ENCODE measurements around the gene NRG2. TPM values are rescaled to one million over a fixed set of nuclear protein-coding genes. Genes with fewer than 3 reads are reported as not detected.

Gene NRG2
- total RNA-seq, 2 experiments from 2014 or later: not detected

GRCh38 chr5:139854953-139855352 lies 188.1 kb downstream of the NRG2 start:
- POLR2A ChIA-PET: no interaction called here
- H3K27ac Mint-ChIP-seq: no peak overlapping the region
- CTCF ChIA-PET: no interaction called here

GRCh38 chr5:139854029-139854605 lies 189.0 kb downstream of the NRG2 start:
- CTCF ChIA-PET: no interaction called here
- DNase-seq: no peak
- Mint-ChIP-seq H3K4me3 (no peak overlapping the region), H3K4me1 (no peaks in the 10 kb centered on the region), H3K27ac (no peak overlapping the region), H3K27me3 (peaks cover 9% of the 10 kb centered on the region), H3K9me3 (no peaks in the 10 kb centered on the region), H3K36me3 (ENCODE audit: low read depth) (no peaks in the 10 kb centered on the region)
- POLR2A ChIA-PET: no interaction called here

More at GRCh38 chr5:139854953-139855352, 188.1 kb downstream of the NRG2 start:
- Mint-ChIP-seq H3K9me3 (no peaks in the 10 kb centered on the region), H3K27me3 (peaks cover 1% of the 10 kb centered on the region), H3K4me1 (no peaks in the 10 kb centered on the region), H3K4me3 (no peak overlapping the region), H3K36me3 (ENCODE audit: low read depth) (no peaks in the 10 kb centered on the region)
- DNase-seq: no peak

GRCh38 chr5:139852696-139853095 lies 190.4 kb downstream of the NRG2 start:
- Mint-ChIP-seq H3K27me3 (peaks cover 14% of the 10 kb centered on the region), H3K9me3 (no peaks in the 10 kb centered on the region), H3K36me3 (ENCODE audit: low read depth) (no peaks in the 10 kb centered on the region), H3K4me3 (no peak overlapping the region), H3K27ac (no peak overlapping the region), H3K4me1 (peaks cover 3% of the 10 kb centered on the region)
- POLR2A ChIA-PET: no interaction called here
- no peak for DNase-seq
- CTCF ChIA-PET: no interaction called here

DNA sequence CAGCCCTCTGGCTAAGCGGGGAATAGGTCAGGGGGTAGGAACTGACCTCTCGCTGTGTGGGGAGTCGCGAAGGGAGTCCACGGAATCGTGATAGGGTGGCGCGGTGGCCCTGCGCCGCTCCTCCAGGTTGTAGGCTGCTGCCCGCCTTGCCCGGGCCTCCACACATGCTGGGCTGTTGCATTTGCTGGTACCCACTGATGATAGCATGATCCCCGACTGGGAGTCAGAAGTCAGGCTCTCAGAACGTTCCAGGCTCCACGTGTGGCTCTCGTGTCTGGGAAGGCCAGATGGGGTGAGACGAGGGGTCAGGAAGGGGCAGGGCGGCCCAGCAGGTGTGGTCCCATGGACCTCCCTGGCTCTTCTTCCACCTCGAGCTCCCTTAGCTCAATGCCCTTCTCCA lies 191.5 kb downstream of the NRG2 start:
- Mint-ChIP-seq H3K27me3 (peaks cover 21% of the 10 kb centered on the region), H3K4me1 (peaks cover 8% of the 10 kb centered on the region), H3K27ac (no peak overlapping the region), H3K4me3 (no peak overlapping the region), H3K9me3 (no peaks in the 10 kb centered on the region), H3K36me3 (ENCODE audit: low read depth) (no peaks in the 10 kb centered on the region)
- ChIA-PET POLR2A (no interaction called here), CTCF (interaction anchor here (0.9 kb wide), 1 partner anchor 64 kb away, joined by 3 read pairs; no protein-coding TSS in a partner anchor)
- no peak for DNase-seq

DNA sequence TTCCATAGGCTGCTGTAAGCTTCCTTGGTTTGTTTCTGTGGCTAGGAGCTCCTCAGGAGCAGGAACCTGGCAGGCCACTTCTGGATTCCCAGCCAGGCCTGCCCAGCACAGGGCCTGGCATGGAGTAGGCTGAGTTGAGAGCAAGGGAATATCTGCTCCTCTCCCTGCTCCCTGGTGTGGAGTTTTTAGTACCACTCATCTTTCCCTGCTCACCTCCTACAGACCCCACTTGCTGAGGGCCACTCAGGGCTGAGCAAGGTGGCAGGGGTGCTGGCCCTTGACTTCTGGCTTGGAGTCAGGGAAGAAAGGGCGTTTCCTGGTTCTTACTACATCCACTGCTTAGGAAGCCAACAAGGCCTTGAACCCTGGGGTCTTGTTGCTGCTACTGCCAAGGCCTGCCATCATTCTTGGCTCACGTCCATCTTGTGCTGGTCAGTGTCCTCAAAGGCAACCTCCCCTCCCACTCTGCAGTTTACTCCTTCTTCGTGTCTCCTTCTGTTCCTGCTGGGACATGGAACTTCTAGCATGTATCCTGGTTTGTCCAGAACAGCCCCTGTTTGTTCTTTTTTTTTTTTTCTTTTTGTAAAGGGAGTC lies 192.6 kb downstream of the NRG2 start:
- Mint-ChIP-seq H3K36me3 (ENCODE audit: low read depth) (no peaks in the 10 kb centered on the region), H3K27me3 (peaks cover 31% of the 10 kb centered on the region), H3K9me3 (no peaks in the 10 kb centered on the region), H3K4me1 (peaks cover 8% of the 10 kb centered on the region), H3K27ac (no peak overlapping the region), H3K4me3 (no peak overlapping the region)
- ChIA-PET CTCF (interaction anchor here (0.7 to 2.4 kb wide), 5 partner anchors 12 to 312 kb away, joined by 3 to 8 read pairs (median 4); no protein-coding TSS in a partner anchor), POLR2A (no interaction called here)
- no peak for DNase-seq

DNA sequence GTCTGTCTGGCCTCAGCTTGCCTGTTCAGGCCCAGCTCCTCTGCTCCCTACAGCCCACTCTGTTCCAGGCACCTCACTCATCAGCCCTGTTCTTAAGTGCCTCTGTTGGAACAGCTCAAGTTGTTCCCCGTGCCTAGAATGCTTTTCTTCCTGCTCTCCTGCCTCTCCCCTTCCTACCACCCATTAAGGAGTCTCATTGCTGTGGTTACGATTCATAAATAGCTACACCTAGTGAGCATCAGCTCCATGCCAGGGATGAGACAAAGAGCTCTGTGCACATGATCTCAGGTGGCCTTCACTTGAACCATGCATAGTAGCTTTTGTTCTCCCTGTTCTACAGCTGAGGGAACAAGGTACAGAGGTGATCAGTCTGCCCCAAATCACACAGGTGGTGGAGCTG lies 193.2 kb downstream of the NRG2 start:
- Mint-ChIP-seq H3K27me3 (peaks cover 35% of the 10 kb centered on the region), H3K4me1 (peaks cover 8% of the 10 kb centered on the region), H3K4me3 (peak overlapping the region; percentile 3), H3K9me3 (no peaks in the 10 kb centered on the region), H3K36me3 (ENCODE audit: low read depth) (no peaks in the 10 kb centered on the region), H3K27ac (no peak overlapping the region)
- POLR2A ChIA-PET: no interaction called here
- DNase-seq: no peak
- CTCF ChIA-PET: interaction anchor here (0.8 to 2.4 kb wide), 4 partner anchors 13 to 84 kb away, joined by 3 to 8 read pairs (median 4); no protein-coding TSS in a partner anchor

- DNase-seq: no peak
- Mint-ChIP-seq H3K27me3 (peaks cover 37% of the 10 kb centered on the region), H3K4me1 (peaks cover 8% of the 10 kb centered on the region), H3K4me3 (peak overlapping the region; percentile 3), H3K27ac (no peak overlapping the region), H3K9me3 (no peaks in the 10 kb centered on the region), H3K36me3 (ENCODE audit: low read depth) (no peaks in the 10 kb centered on the region)
- ChIA-PET POLR2A (no interaction called here), CTCF (interaction anchor here (0.8 to 2.4 kb wide), 5 partner anchors 13 to 119 kb away, joined by 3 to 8 read pairs (median 4); no protein-coding TSS in a partner anchor)
Measured at GRCh38 chr5:139849501-139849900, 193.6 kb downstream of the NRG2 start.

DNA sequence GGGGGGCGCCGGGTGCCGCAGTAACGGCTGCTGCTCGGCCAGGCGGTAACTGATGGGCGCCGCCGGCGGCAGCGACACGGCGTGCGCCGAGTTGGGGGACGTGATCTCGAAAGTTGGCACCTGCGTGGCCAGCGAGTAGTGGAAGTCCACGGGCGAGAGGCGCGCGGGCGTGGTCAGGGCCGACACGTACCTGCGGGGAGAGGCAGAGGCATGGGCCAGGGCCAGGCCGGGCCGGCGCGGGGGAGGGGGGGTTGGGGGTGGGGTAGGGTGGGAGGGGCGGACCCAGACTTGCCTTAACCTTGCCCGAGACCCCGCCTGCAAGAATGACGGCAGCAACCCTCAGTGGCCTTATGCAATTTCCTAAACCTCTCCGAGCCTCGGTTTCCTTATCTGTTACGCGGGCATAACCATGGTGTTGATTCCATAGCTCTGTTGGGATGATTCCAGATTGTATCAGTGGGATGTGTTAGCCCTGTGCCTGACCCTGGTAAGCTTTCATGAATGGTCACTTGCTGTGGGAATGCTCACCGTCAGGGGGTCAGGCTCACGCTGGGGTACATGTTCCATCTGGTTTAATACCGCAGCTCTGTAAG lies 194.5 kb downstream of the NRG2 start:
- no peak overlapping the region for H3K27ac Mint-ChIP-seq
- H3K4me1 Mint-ChIP-seq: peaks cover 8% of the 10 kb centered on the region
- H3K4me3 Mint-ChIP-seq: peak overlapping the region; percentile 63
- DNase-seq: peak; percentile 32
- ChIA-PET CTCF (interaction anchor here (0.6 to 2.4 kb wide), 3 partner anchors 61 to 120 kb away, joined by 3 to 8 read pairs (median 4); no protein-coding TSS in a partner anchor), POLR2A (no interaction called here)
- H3K27me3 Mint-ChIP-seq: peaks cover 39% of the 10 kb centered on the region
- H3K9me3 Mint-ChIP-seq: no peaks in the 10 kb centered on the region
- H3K36me3 Mint-ChIP-seq (ENCODE audit: low read depth): no peaks in the 10 kb centered on the region

DNA sequence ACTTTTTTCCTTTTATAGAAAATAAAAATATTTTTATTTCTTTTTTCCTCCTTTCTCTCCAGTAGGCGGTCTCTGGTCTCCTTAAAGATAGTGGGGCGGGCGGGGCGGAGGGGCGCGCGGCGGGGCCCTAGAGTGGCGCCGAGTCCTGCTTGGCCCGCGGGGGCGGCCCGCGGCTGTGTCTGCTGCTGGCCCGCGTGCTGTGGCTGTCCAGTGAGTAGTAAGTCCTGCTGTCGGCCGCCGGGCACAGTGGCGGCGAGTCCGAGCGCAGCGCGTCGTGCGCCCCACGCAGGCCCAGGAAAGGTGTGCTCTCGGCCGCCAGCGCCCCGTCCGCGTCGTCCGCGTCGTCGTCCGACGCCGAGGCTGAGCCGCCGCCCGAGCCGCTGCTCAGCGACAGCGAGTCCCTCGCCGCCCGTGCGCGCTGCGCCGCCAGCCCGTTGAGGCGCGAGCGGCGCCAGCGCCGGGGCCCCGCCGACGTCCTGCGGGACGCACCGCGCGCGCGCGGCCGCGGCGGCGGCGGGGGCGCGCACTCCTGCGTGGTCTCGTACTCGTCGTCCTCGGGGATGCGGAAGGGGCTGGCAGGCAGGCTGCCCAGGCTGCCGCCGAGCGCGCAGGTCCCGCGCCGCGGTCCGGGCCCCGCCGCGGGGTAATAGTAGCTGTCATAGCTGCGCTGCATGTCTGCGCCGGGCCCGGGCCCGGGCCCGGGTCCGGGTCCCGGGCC lies 195.2 kb downstream of the NRG2 start:
- peak; percentile 77 for DNase-seq
- no peak overlapping the region for H3K27ac Mint-ChIP-seq
- ChIA-PET POLR2A (no interaction called here), CTCF (interaction anchor here (0.6 to 2.9 kb wide), 5 partner anchors 8 to 121 kb away, joined by 3 to 15 read pairs (median 4); no protein-coding TSS in a partner anchor)
- H3K27me3 Mint-ChIP-seq: peaks cover 39% of the 10 kb centered on the region
- H3K9me3 Mint-ChIP-seq: no peaks in the 10 kb centered on the region
- H3K36me3 Mint-ChIP-seq (ENCODE audit: low read depth): no peaks in the 10 kb centered on the region
- peaks cover 8% of the 10 kb centered on the region for H3K4me1 Mint-ChIP-seq
- peak overlapping the region; percentile 53 for H3K4me3 Mint-ChIP-seq

- Mint-ChIP-seq H3K36me3 (ENCODE audit: low read depth) (no peaks in the 10 kb centered on the region), H3K4me1 (peaks cover 8% of the 10 kb centered on the region), H3K27me3 (peaks cover 45% of the 10 kb centered on the region), H3K27ac (no peak overlapping the region), H3K9me3 (no peaks in the 10 kb centered on the region), H3K4me3 (no peak overlapping the region)
- ChIA-PET POLR2A (no interaction called here), CTCF (interaction anchor here (0.7 to 2.9 kb wide), 2 partner anchors 9 to 60 kb away, joined by 3 to 15 read pairs; no protein-coding TSS in a partner anchor)
- DNase-seq: no peak
Measured at GRCh38 chr5:139847091-139847490, 196.0 kb downstream of the NRG2 start.

DNA sequence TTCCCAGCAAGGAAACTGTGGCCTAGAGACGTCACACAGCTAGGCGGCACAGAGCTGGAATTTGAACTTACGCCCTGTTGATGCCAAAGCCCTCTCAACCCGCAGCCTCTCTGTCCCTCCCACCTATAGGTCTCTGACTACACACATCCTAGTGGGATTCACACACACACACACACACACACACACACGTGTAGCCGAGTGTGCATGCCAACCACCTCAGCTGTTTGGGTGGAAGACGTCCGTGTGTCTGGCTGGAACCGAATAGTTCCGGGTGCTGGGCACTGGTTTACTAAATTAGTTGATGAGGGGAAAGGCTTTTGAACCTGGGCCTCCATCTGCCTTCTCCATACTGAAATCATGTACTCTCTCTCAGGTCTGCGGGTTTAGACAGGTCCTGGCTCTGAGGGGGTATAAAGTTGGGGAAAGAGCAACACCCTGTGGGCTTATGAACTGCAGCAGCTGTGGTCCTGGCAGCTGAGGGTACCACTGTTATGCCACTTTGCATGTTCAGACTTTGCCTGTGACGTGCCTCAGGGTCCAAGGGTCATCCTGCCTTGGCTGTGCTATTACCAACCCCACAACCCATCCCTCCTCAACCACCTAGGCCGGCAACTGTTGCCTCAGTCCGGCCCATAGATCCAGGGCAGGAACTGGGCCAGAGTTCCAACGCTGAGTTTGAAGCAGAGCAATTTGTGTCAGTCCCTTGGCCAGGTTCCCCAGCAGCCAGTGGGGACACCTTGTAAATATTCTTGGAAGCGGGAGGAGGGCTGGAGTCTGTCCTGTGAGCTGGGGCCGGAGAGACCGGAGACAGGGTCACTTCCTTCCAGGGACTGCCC lies 197.0 kb downstream of the NRG2 start:
- ChIA-PET CTCF (interaction anchor here (2.9 kb wide), 1 partner anchor 59 kb away, joined by 15 read pairs; no protein-coding TSS in a partner anchor), POLR2A (no interaction called here)
- H3K36me3 Mint-ChIP-seq (ENCODE audit: low read depth): no peaks in the 10 kb centered on the region
- H3K27me3 Mint-ChIP-seq: peaks cover 49% of the 10 kb centered on the region
- H3K27ac Mint-ChIP-seq: no peak overlapping the region
- DNase-seq: no peak
- peaks cover 8% of the 10 kb centered on the region for H3K4me1 Mint-ChIP-seq
- no peak overlapping the region for H3K4me3 Mint-ChIP-seq
- no peaks in the 10 kb centered on the region for H3K9me3 Mint-ChIP-seq

DNA sequence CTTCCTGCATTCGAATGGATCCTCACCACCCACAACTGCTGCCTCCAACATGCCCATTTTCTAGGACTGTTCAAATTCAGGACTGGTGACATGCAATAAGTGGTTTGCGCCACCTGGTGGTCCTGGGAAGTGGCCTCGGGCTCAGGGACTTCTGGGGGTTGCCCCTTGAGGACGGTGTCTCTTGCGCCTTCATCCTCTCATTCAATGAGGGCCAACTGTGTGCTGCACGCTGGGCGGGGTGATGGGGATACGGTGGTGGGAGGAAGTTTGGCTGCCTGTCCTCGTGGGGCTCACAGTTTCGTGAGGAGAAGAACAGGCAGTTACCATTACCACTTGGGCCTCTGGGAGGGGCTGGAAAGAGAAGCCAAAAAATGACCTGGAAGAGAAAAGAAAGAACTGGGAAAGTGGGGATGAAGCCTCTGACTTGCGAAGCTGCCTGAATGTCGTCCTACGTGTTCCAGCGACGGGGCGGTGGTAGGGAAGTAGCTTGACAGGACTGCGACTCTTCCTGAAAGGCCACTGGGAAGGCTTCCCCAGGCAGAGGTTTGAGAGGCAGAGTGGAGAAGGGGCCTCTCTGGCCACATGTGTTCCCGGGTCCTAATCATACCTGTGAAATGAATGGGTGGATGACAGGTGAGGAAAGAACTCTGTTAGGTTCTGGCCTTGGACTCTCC lies 198.5 kb downstream of the NRG2 start:
- CTCF ChIA-PET: interaction anchor here (0.7 to 1.6 kb wide), 3 partner anchors 58 to 124 kb away, joined by 3 to 10 read pairs (median 8); no protein-coding TSS in a partner anchor
- peaks cover 45% of the 10 kb centered on the region for H3K27me3 Mint-ChIP-seq
- peaks cover 8% of the 10 kb centered on the region for H3K4me1 Mint-ChIP-seq
- H3K4me3 Mint-ChIP-seq: no peak overlapping the region
- no peak overlapping the region for H3K27ac Mint-ChIP-seq
- no peaks in the 10 kb centered on the region for H3K36me3 Mint-ChIP-seq (ENCODE audit: low read depth)
- H3K9me3 Mint-ChIP-seq: no peaks in the 10 kb centered on the region
- DNase-seq: peak; percentile 66
- POLR2A ChIA-PET: no interaction called here

Data from activated CD4-positive, alpha-beta memory T cell treated with anti-CD3 and anti-CD28 coated beads, Interleukin-2, amount 10 ng/mL, durations not matched to agents 7 days and 5 days (primary cell).